Measurements from ENCODE around the gene HLX.

The HLX gene

GRCh38 chr1:220887520-220888416 is 8.5 kb downstream of the HLX start:
- no peak overlapping the region for H3K4me3 ChIP-seq (ENCODE audit: low read depth, low read length)

GRCh38 chr1:220888417-220888986 is 9.3 kb downstream of the HLX start:
- no peak for TF ChIP-seq CTCF (IDR thresholded peaks at IDR 0.05; ENCODE audit: borderline replicate concordance, insufficient read depth, low read depth, low read length)
- no peak overlapping the region for H3K4me3 ChIP-seq (ENCODE audit: low read depth, low read length)

More at GRCh38 chr1:220887520-220888416, 8.5 kb downstream of the HLX start:
- no peak for TF ChIP-seq CTCF (IDR thresholded peaks at IDR 0.05; ENCODE audit: borderline replicate concordance, insufficient read depth, low read depth, low read length)

- TF ChIP-seq CTCF (IDR thresholded peaks at IDR 0.05; ENCODE audit: borderline replicate concordance, insufficient read depth, low read depth, low read length): no peak
- H3K4me3 ChIP-seq (ENCODE audit: low read depth, low read length): no peak overlapping the region
Observed at GRCh38 chr1:220889333-220889732, 10.1 kb downstream of the HLX start.

DNA sequence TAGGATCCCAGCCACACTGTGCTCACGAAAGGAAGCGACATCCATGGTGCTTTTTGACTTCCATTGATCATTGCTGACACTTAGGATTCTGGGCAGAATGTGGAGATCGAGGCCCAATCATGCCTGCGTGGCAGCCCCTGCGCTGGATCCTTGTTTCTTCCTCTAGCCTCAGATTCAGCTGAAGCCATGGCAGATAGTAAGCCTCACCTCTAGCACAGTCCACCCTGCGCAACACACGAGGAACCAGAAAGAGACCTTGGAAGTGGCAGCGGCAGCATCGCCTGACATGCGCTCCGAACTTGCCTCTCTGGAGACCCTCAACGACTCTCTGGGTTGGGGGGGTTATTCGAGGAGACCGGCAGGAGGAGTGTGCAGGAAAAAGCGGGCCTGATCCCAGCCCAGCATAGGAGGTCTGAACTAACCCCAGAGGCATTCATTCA is 10.6 kb downstream of the HLX start:
- H3K4me3 ChIP-seq (ENCODE audit: low read depth, low read length): no peak overlapping the region
- no peak for TF ChIP-seq CTCF (IDR thresholded peaks at IDR 0.05; ENCODE audit: borderline replicate concordance, insufficient read depth, low read depth, low read length)

DNA sequence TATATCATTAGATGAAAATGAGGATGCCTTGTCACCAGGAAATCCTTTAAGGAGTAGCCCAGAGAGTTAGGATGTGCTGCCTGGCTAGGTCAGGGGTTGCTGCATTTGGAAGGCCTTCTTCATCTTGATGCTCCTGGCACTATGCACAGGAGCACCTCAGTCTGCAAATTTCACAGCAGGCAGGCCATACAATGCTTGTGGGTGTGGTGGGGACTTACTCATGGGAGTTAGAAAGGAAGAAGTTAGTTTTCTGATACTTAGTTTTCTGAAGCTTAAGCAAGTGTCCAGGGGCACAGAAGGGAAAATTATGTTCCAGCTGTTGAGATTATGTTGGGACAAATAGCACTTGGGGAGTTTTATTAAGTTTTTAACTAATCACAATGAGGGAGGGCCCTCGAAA is 11.4 kb downstream of the HLX start:
- TF ChIP-seq CTCF (IDR thresholded peaks at IDR 0.05; ENCODE audit: borderline replicate concordance, insufficient read depth, low read depth, low read length): no peak
- H3K4me3 ChIP-seq (ENCODE audit: low read depth, low read length): no peak overlapping the region

DNA sequence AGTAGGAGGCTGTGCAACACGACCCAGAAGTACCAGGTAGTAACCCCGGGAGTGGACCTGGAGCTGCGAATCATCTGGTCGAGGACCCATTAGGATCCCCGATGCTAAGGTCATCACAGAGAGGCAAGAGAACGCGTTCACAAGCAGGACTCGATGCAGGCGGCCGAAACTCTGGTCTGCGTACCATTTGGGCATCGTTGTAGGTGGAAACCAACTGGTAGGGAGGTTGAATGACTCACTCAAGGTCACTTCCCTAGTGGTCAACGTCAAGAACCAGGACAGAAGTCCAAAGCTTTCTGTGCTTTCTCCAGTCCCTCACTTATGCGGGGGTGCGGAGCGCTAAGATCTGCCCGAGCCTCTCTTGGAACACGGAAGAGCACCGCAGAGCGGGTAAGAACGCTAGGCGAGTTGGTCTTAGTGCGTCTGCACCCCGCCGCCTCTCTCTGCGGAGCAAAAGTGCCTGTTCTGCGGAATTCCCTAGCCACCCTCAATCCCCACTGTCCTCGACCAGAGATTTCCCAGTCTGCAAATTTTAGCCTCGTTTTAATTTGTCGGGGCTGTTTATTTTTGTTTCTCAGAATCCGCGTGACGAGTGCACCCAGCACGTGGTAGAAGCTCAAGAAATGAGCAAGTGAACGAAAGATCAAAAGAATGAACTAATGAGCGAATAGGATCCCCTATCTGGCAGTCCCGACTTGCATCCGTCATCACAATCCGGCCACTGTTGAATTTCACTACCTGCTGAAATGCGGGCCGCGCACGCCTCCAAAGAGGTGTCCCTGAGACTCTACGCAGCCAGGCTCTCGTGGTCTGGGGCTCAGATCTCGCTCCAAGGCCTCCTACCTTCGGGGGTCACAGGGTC is 12.2 kb downstream of the HLX start:
- no peak for TF ChIP-seq CTCF (IDR thresholded peaks at IDR 0.05; ENCODE audit: borderline replicate concordance, insufficient read depth, low read depth, low read length)
- H3K4me3 ChIP-seq (ENCODE audit: low read depth, low read length): no peak overlapping the region
